GM06990 (cell line): Measurements from ENCODE around the gene MC1R.

ENCODE experiments used
- DNase-seq: peaks from one replicate; pipeline ENCODE4 v3.0.0-alpha.2; 2011; ENCODE audit not compliant: insufficient read length; ENCODE audit errors: extremely low read depth
- H3K27me3 ChIP-seq: replicated peaks from 2 replicates; pipeline ENCODE4 v1.6.0; 2011; ENCODE audit warnings: low read length; ENCODE audit not compliant: control insufficient read depth, insufficient read depth
- H3K36me3 ChIP-seq: 2 replicates; pipeline ENCODE4 v1.5.1; 2011; ENCODE audit warnings: low read length; ENCODE audit not compliant: control insufficient read depth, insufficient read depth
- H3K4me3 ChIP-seq: replicated peaks from 2 replicates; pipeline ENCODE4 v1.5.1; 2011; ENCODE audit warnings: low read depth, mild to moderate bottlenecking, control low read depth, low read length
- CTCF ChIP-seq: IDR thresholded peaks from 2 replicates; pipeline ENCODE4 v1.5.1; 2011; ENCODE audit warnings: low read length, control low read depth, mild to moderate bottlenecking, inconsistent platforms; ENCODE audit not compliant: insufficient read depth, poor library complexity, severe bottlenecking

The MC1R gene

GRCh38 chr16:89957216-89957785, 38.6 kb downstream of the MC1R start:
- no peak for DNase-seq
- Histone ChIP-seq H3K4me3 (no peak overlapping the region), H3K27me3 (no peaks in the 10 kb centered on the region), H3K36me3 (peaks cover 4% of the 10 kb centered on the region)
- no peak for TF ChIP-seq CTCF

DNA sequence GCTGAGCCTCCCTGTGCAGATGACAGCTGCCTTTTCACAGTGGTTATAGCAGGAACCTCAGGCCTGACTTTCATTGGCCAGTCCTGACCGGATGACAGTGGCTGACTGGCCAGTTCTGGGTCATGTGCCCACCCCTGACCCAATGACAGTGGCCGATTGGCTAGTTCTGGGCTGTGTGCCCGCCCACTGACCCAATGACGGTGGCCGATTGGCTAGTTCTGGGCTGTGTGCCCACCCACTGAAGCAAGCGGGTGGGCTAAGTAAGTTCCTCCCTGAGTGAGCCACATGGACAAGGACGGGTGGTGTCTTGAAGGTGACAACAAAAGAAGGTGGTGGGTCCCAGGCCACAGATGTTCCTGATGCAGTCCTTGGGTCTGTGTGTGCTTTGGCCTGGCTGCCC, 39.4 kb downstream of the MC1R start:
- DNase-seq: no peak
- Histone ChIP-seq H3K36me3 (peaks cover 4% of the 10 kb centered on the region), H3K27me3 (no peaks in the 10 kb centered on the region), H3K4me3 (no peak overlapping the region)
- TF ChIP-seq CTCF: no peak

GRCh38 chr16:89958596-89958995, 39.9 kb downstream of the MC1R start:
- H3K27me3 ChIP-seq: no peaks in the 10 kb centered on the region
- DNase-seq: no peak
- H3K36me3 ChIP-seq: peaks cover 4% of the 10 kb centered on the region
- no peak overlapping the region for H3K4me3 ChIP-seq
- no peak for TF ChIP-seq CTCF

GRCh38 chr16:89960966-89961365, 42.3 kb downstream of the MC1R start:
- no peaks in the 10 kb centered on the region for H3K27me3 ChIP-seq
- no peak for DNase-seq
- TF ChIP-seq CTCF: no peak
- H3K36me3 ChIP-seq: peaks cover 4% of the 10 kb centered on the region
- H3K4me3 ChIP-seq: no peak overlapping the region

DNA sequence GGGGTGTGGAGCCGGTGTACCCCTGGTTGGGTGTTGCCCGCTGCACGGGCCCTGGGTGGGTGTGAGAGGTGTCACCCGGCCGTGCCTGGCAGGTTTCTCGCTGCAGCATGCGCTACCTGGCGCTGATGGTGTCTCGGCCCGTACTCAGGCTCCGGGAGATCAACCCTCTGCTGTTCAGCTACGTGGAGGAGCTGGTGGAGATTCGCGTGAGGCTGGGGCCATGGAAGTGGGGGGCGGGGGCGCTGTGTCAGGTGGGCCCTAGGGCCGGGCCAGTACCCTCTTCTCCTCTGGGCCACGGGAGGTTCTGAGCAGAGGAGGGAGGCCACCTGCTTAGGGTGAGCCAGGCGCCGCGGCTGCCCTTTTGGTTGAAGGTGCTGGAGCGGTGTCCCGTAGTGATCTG, 43.3 kb downstream of the MC1R start:
- peaks cover 4% of the 10 kb centered on the region for H3K36me3 ChIP-seq
- H3K27me3 ChIP-seq: no peaks in the 10 kb centered on the region
- H3K4me3 ChIP-seq: no peak overlapping the region
- TF ChIP-seq CTCF: no peak
- DNase-seq: no peak
